ENCODE measurements around the gene CHKB.

Gene CHKB

GRCh38 chr22:50571264-50572175 is 11.1 kb downstream of the CHKB start:
- DNase-seq, result no peak

- no peak for DNase-seq
These were observed 11.8 kb downstream of the CHKB start for GRCh38 chr22:50570861-50571260.

GRCh38 chr22:50569896-50570535 is 12.6 kb downstream of the CHKB start:
- no peak for DNase-seq

GRCh38 chr22:50569041-50569459 is 13.6 kb downstream of the CHKB start:
- no peak for DNase-seq

GRCh38 chr22:50568626-50569025 is 14.0 kb downstream of the CHKB start:
- no peak for DNase-seq

GRCh38 chr22:50567721-50568252 is 14.9 kb downstream of the CHKB start:
- DNase-seq, result no peak

GRCh38 chr22:50564289-50564688 is 18.4 kb downstream of the CHKB start:
- DNase-seq, result no peak

- no peak for DNase-seq
These were observed 19.1 kb downstream of the CHKB start for GRCh38 chr22:50563413-50564160.

GRCh38 chr22:50562523-50563412 is 19.9 kb downstream of the CHKB start, which contains the start of gene SYCE3:
SYCE3 (minus strand) TSS chr22:50562919; CDS start chr22:50556405, 6,514 bp downstream.
- peak; percentile 94 for DNase-seq

- DNase-seq, result no peak
These were observed 21.0 kb downstream of the CHKB start for GRCh38 chr22:50561401-50562358.

GRCh38 chr22:50560034-50560433 is 22.6 kb downstream of the CHKB start:
- DNase-seq, result no peak

GRCh38 chr22:50556703-50557102 is 25.9 kb downstream of the CHKB start:
- no peak for DNase-seq

GRCh38 chr22:50553310-50553709 is 29.3 kb downstream of the CHKB start:
- DNase-seq, result no peak

GRCh38 chr22:50551160-50551752 is 31.4 kb downstream of the CHKB start:
- no peak for DNase-seq

- DNase-seq, result no peak
These were observed 32.3 kb downstream of the CHKB start for GRCh38 chr22:50550395-50550794.

- DNase-seq, result no peak
These were observed 33.5 kb downstream of the CHKB start for GRCh38 chr22:50548921-50549790.

GRCh38 chr22:50548040-50548920 is 34.4 kb downstream of the CHKB start:
- DNase-seq, result no peak
